SK-N-MC (cell line): ENCODE data around the gene NUDT3.
"Not testable (repeated sequence)": the region's sequence is repeated elsewhere in the genome, so short reads cannot be mapped to it uniquely, and the experiment has no call there.

Experiments used
- DNase-seq: peaks from one replicate; pipeline ENCODE4 v3.0.0-alpha.2; 2011; ENCODE audit warnings: low read depth, low spot score
- H3K27ac ChIP-seq: fragments of 200-600 bp; sonication (generic); 2 replicates; pipeline ENCODE4 v1.5.1; 2016; ENCODE audit warnings: mixed run types
- H3K36me3 ChIP-seq: fragments of 200-600 bp; sonication (generic); 2 replicates; pipeline ENCODE4 v1.6.1; 2017; ENCODE audit warnings: antibody characterized with exemption, low read length, mixed read lengths; ENCODE audit not compliant: insufficient read depth
- H3K4me3 ChIP-seq: fragments of 200-600 bp; sonication (generic); 2 replicates; pipeline ENCODE4 v1.5.1; 2016
- H3K9ac ChIP-seq: fragments of 200-600 bp; sonication (generic); 2 replicates; pipeline ENCODE4 v1.8.0; 2017; ENCODE audit warnings: mixed run types, mixed read lengths; ENCODE audit not compliant: insufficient read length
- H3K9me3 ChIP-seq: fragments of 200-600 bp; sonication (generic); 2 replicates; pipeline ENCODE4 v1.6.1; 2017; ENCODE audit warnings: low read depth, mild to moderate bottlenecking, antibody characterized with exemption, low read length, moderate library complexity, mixed read lengths
- EZH2 ChIP-seq: fragments of 200-600 bp; sonication (generic); IDR thresholded peaks from one replicate; pipeline ENCODE4 v1.6.1; 2017; ENCODE audit warnings: antibody characterized with exemption
- FOXP2 ChIP-seq: optimal IDR thresholded peaks from 2 replicates; pipeline ENCODE3; 2011; ENCODE audit warnings: mild to moderate bottlenecking, moderate library complexity; ENCODE audit not compliant: insufficient read depth; ENCODE audit errors: extremely low read length, control extremely low read depth
- POLR2AphosphoS5 ChIP-seq: IDR thresholded peaks from 2 replicates; pipeline ENCODE4 v1.6.1; 2012; ENCODE audit warnings: mild to moderate bottlenecking, low read depth, low read length, borderline replicate concordance

Gene NUDT3

DNA sequence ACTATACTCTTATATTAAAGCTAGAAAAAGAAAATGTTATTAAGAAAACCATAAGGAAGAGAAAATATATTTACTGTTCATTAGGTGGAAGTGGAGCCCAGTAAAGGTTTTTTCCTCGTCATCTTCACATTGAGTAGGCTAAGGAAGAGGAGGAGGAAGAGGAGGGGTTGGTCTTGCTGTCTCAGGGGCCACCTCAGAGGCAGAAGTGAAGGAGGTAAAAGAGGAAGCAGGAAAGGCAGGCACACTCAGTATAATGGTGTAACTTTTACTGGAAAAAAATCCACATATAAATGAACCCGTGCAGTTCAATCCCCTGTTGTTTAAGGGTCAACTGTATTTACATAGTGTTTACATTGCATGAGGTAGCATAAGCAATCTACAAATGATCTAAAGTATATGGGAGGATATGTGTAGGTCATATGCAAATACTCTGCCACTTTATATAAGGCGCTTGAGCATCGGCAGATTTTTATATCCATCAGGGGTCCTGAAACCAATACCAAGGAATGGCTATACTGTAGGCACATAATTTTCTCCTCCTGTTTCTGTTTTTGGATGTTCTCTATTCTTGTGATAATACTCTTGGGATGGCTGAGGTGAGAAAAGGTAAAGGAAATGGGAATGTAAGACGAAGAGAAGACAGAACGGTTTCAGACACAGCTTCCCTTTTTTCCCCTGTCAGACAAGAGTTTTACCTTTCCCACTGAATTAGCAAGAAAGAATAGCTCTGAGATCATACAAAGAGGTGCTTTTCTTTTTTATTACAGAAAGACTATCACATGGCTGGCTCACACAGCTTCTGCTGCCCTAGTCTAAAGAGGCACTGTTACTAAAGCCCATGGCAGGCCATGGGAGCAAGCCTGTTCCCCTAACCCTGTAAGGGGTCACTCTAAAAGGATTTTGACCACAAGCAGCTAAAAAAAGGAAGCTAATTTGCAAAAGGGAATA is 59.9 kb downstream of the NUDT3 start:
- Histone ChIP-seq H3K9me3 (no peaks in the 10 kb centered on the region), H3K36me3 (peaks cover 12% of the 10 kb centered on the region), H3K9ac (no peak overlapping the region), H3K27ac (peak overlapping the region; percentile 19; the same call in 1 of the 2 replicates), H3K4me3 (no peak overlapping the region)
- TF ChIP-seq EZH2 (no peak), POLR2AphosphoS5 (no peak), FOXP2 (no peak)
- no peak for DNase-seq

DNA sequence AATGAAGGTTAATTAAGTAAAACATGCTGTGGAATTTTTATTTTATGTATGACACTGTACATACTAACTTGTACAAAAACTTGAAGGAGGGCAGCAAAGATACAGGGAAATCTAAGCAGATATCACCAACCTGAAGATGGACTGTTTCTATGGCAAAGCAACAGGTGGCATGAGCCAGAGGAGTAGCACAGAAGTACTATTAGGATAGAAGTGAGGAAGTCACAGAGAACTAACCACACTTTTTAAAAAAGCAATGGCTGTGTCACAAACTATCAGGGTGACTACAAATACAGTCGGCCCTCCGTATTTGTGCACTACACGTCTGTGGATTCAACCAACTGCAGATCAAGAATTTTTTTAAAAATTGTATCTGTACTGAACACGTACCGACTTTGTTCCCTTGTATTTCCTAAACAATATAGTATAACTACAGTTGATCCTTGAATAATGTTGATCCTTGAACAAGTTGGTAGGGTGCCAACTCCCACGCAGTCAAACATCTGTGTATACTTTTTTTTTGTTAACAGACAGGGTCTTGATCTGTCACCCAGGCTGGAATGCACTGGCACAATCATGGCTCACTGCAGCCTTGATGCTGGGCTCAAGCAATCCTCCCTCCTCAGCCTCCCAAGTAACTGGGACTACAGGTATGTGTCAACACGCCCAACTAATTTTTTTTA is 61.0 kb downstream of the NUDT3 start:
- H3K4me3 ChIP-seq: no peak overlapping the region
- TF ChIP-seq FOXP2: no peak
- TF ChIP-seq EZH2: no peak
- no peak for TF ChIP-seq POLR2AphosphoS5
- H3K9me3 ChIP-seq: no peaks in the 10 kb centered on the region
- H3K36me3 ChIP-seq: peaks cover 12% of the 10 kb centered on the region
- no peak overlapping the region for H3K27ac ChIP-seq
- DNase-seq: no peak
- no peak overlapping the region for H3K9ac ChIP-seq

DNA sequence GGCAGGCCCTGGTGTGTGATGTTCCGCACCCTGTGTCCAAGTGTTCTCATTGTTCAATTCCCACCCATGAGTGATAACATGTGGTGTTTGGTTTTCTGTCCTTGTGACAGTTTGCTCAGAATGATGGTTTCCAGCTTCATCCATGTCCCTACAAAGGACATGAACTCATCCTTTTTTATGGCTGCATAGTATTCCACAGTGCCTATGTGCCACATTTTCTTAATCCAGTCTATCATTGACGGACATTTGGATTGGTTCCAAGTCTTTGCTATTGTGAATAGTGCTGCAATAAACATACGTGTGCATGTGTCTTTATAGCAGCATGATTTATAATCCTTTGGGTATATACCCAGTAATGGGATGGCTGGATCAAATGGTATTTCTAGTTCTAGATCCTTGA is 62.7 kb downstream of the NUDT3 start:
- H3K9ac ChIP-seq, H3K9me3 ChIP-seq, H3K27ac ChIP-seq, H3K4me3 ChIP-seq, DNase-seq, H3K36me3 ChIP-seq: not testable (repeated sequence)

DNA sequence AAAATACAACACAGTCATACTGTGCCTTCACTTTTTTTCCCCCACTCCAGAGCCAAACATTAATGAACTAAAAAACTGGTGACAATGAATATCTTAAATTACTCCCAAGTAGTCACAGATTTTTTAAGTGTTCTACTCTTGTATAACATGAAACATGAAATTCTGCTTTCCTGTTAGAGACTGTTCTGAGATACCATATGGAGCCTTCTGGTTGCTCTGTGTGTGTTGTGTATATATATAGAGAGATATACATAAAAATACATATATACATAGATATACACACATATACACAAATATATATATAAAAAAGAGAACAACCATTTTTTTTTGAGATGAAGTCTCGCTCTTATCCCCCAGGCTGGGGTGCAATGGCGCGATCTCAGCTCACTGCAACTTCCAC is 63.5 kb downstream of the NUDT3 start:
- no peak for DNase-seq
- no peak for TF ChIP-seq POLR2AphosphoS5
- no peak for TF ChIP-seq FOXP2
- no peak for TF ChIP-seq EZH2
- no peak overlapping the region for H3K9ac ChIP-seq
- no peaks in the 10 kb centered on the region for H3K9me3 ChIP-seq
- peaks cover 8% of the 10 kb centered on the region for H3K36me3 ChIP-seq
- H3K4me3 ChIP-seq: no peak overlapping the region
- H3K27ac ChIP-seq: 0 out of 2 replicates have a peak overlapping the region, but pooled peaks have one; percentile 21

DNA sequence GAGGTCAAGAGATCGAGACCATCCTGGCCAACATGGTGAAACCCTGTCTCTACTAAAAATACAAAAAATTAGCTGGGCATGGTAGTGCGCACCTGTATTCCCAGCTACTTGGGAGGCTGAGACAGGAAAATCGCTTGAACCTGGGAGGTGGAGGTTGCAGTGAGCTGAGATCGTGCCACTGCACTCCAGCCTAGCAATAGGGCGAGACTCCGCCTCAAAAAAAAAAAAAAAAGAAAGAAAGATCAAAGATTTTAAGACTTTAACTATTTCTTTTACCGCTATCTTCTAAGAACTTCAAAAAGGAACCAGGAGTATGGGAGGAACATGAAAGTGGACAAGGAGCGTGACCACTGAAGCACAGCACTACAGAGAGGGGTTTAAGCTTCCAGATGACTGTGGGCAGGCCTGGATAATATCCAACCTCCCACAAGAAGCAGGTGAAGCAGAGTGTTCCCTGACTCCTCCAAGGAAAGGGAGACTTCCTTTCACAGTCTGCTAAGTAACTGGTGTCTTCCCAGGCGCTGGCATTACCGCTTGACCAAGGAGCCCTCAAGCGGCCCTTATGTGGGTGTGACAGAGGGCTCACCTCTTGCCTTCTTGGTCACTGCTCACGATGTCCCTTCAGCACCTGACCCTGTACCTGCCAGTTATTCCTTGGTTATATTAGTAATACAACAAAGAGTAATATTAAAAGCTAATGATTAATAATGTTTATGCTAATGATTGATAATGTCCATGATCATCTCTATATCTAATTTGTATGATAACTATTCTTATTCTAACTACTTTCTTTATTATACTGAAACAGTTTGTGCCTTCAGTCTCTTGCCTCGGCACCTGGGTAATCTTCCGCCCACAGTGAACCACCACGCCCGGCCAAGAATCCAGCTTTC is 64.9 kb downstream of the NUDT3 start:
- not testable (repeated sequence) for H3K27ac ChIP-seq, DNase-seq, H3K4me3 ChIP-seq, H3K9ac ChIP-seq, H3K9me3 ChIP-seq
- peaks cover 11% of the 10 kb centered on the region for H3K36me3 ChIP-seq

DNA sequence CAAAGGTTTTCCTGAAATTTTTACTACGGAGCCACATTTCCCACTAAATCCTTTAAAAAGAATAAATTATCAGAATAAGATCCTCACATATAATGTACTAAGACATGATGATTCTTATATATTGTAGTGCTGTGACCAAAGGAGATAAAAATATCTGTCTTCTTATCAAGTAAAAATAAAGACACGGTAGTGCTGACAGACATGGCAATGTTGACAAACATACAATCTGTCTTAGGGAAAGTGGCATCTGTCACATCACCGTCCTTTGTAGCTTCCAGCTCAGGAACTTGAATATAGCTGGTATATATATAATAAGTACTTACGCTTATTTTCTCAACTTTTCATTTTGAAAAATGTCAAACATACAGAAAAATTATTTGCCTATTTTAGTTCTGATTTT is 66.8 kb downstream of the NUDT3 start:
- peaks cover 11% of the 10 kb centered on the region for H3K36me3 ChIP-seq
- DNase-seq: no peak
- H3K27ac ChIP-seq: no peak overlapping the region
- H3K4me3 ChIP-seq: no peak overlapping the region
- no peak overlapping the region for H3K9ac ChIP-seq
- no peak for TF ChIP-seq FOXP2
- no peak for TF ChIP-seq POLR2AphosphoS5
- no peak for TF ChIP-seq EZH2
- H3K9me3 ChIP-seq: no peaks in the 10 kb centered on the region

DNA sequence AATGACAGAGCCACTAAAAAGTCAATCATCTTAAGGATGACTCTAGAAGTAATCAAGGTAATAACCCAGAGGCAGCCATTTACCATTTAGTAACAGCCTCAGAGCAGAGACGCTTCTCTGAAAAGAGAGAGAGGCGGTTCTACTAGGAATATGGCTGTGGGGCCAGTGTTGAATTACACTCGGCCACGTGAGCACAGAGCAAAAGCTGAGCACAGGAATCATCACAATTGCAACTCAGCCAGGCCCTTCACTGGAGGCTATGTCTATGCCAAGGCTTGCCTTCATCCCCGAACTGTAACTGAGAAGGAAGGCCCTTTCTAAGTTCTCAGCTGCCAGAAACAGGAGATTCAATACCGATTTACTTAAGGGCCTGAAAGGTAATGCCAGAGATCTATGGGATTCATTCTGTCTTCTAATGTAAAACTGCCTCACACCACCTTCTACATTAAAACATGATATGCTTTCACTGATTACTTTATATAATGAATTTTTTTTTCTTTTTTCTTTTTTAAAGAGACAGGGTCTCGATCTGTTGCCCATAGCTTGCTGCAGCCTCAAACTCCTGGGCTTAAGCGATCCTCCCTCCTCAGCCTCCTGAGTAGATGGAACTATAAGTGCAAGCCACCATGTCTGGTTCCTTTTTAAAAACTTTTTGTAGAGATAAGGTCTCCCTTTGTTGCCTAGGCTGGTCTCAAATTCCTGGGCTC is 67.6 kb downstream of the NUDT3 start:
- H3K4me3 ChIP-seq: no peak overlapping the region
- no peak for DNase-seq
- no peaks in the 10 kb centered on the region for H3K9me3 ChIP-seq
- H3K9ac ChIP-seq: no peak overlapping the region
- peaks cover 3% of the 10 kb centered on the region; the same call in 1 of the 2 replicates for H3K36me3 ChIP-seq
- 0 out of 2 replicates have a peak overlapping the region, but pooled peaks have one; percentile 36 for H3K27ac ChIP-seq
- TF ChIP-seq FOXP2 (no peak), EZH2 (no peak), POLR2AphosphoS5 (no peak)

DNA sequence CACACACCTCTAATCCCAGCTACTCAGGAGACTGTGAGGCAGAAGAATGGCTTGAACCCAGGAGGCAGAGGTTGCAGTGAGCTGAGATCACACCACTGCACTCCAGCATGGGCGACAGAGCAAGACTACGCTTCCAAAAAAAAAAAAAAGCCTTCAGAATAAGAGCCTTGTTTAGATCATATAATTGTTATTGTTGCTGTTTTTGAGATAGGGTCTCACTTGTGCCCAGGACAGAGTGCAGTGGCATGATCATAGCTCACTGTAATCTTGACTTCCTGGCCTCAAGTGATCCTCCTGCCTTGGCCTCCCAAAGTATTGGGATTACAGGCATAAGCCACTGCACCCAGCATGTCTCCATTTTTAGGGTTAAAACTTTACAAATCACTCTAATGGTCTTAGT is 68.2 kb downstream of the NUDT3 start:
- not testable (repeated sequence) for H3K4me3 ChIP-seq, H3K27ac ChIP-seq, H3K9ac ChIP-seq, H3K36me3 ChIP-seq, H3K9me3 ChIP-seq, DNase-seq
